Measurements from ENCODE around the gene MRC1.

MRC1 gene

GRCh38 chr10:17808971-17809841 lies at the start of gene MRC1:
TSS of gene MRC1 (plus strand) at chr10:17809348. CDS start at chr10:17809466, 118 bp downstream.
- DNase-seq = no peak

- DNase-seq = no peak
These were observed 45.0 kb upstream of the MRC1 start for GRCh38 chr10:17764142-17764541.

- no peak for DNase-seq
These were observed 43.5 kb upstream of the MRC1 start for GRCh38 chr10:17765602-17766001.

- DNase-seq = no peak
These were observed 42.4 kb upstream of the MRC1 start for GRCh38 chr10:17766731-17767130.

- no peak for DNase-seq
These were observed 40.7 kb upstream of the MRC1 start for GRCh38 chr10:17768496-17768895.

- DNase-seq = no peak
These were observed 40.2 kb upstream of the MRC1 start for GRCh38 chr10:17768957-17769356.

- no peak for DNase-seq
These were observed 38.1 kb upstream of the MRC1 start for GRCh38 chr10:17771017-17771416.

- no peak for DNase-seq
These were observed 29.4 kb upstream of the MRC1 start for GRCh38 chr10:17779784-17780183.

- no peak for DNase-seq
These were observed 28.4 kb upstream of the MRC1 start for GRCh38 chr10:17780727-17781126.

- no peak for DNase-seq
These were observed 27.3 kb upstream of the MRC1 start for GRCh38 chr10:17781856-17782255.

GRCh38 chr10:17782921-17783665 lies 26.1 kb upstream of the MRC1 start:
- DNase-seq = no peak

- no peak for DNase-seq
These were observed 25.4 kb upstream of the MRC1 start for GRCh38 chr10:17783751-17784150.

- no peak for DNase-seq
These were observed 24.5 kb upstream of the MRC1 start for GRCh38 chr10:17784688-17785087.

- DNase-seq = no peak
These were observed 23.7 kb upstream of the MRC1 start for GRCh38 chr10:17785276-17785930.

GRCh38 chr10:17787087-17787961 lies 21.8 kb upstream of the MRC1 start:
- DNase-seq = no peak

GRCh38 chr10:17788646-17789045 lies 20.5 kb upstream of the MRC1 start:
- no peak for DNase-seq

GRCh38 chr10:17789396-17789795 lies 19.8 kb upstream of the MRC1 start:
- DNase-seq = no peak

- no peak for DNase-seq
These were observed 18.5 kb upstream of the MRC1 start for GRCh38 chr10:17790651-17791050.

- DNase-seq = no peak
These were observed 16.2 kb upstream of the MRC1 start for GRCh38 chr10:17792991-17793390.

GRCh38 chr10:17793823-17794644 lies 15.1 kb upstream of the MRC1 start:
- no peak for DNase-seq

- no peak for DNase-seq
These were observed 14.1 kb upstream of the MRC1 start for GRCh38 chr10:17795083-17795482.

Data from stimulated activated CD4-positive, alpha-beta T cell treated with anti-CD3 and anti-CD28 coated beads, Interleukin-12 subunit alpha, Interleukin-12 subunit beta, amount 100 ng/mL, for 4 hours (primary cell).